Activated CD4-positive, alpha-beta memory T cell treated with anti-CD3 and anti-CD28 coated beads for 36 hours (primary cell): Measurements from ENCODE around the gene MEN1. TPM values are rescaled to one million over a fixed set of nuclear protein-coding genes. Genes with fewer than 3 reads are reported as not detected.

Experiments
- CTCF ChIA-PET: fragments of 350-600 bp; sonication (Branson Sonifier 250); formaldehyde crosslinking; loops from one replicate; lab custom pipeline; 2021; ENCODE audit warnings: antibody characterized with exemption, inconsistent platforms; lab: Charles Lee
- POLR2A ChIA-PET: fragments of 350-600 bp; sonication (Branson Sonifier 250); formaldehyde crosslinking; loops from one replicate; lab custom pipeline; 2021; ENCODE audit warnings: antibody characterized with exemption; lab: Charles Lee
- DNase-seq: peaks from one replicate; pipeline ENCODE4 v3.0.0-alpha.2; 2020
- H3K27ac Mint-ChIP-seq: one replicate; pipeline ENCODE4 v1.8.0; 2021; ENCODE audit warnings: mixed read lengths
- H3K27me3 Mint-ChIP-seq: one replicate; pipeline ENCODE4 v1.8.0; 2021; ENCODE audit warnings: mixed read lengths
- H3K36me3 Mint-ChIP-seq: one replicate; pipeline ENCODE4 v1.8.0; 2021; ENCODE audit warnings: mixed read lengths
- H3K4me1 Mint-ChIP-seq: one replicate; pipeline ENCODE4 v1.8.0; 2021; ENCODE audit warnings: low read depth, mixed read lengths
- H3K4me3 Mint-ChIP-seq: one replicate; pipeline ENCODE4 v1.8.0; 2021; ENCODE audit warnings: mild to moderate bottlenecking, mixed read lengths
- H3K9me3 Mint-ChIP-seq: one replicate; pipeline ENCODE4 v1.8.0; 2021; ENCODE audit warnings: mixed read lengths
- intact Hi-C: fragments of 100-400 bp; cut with micrococcal nuclease; formaldehyde crosslinking; loops from one replicate; pipeline ENCODE4 v1.15.1; 2023
- total RNA-seq, 2 experiments: library from RNA; stranded (reverse); gene quantifications; one replicate each; pipeline ENCODE4 v1.2.3, GENCODE V29; 2021

The MEN1 gene
- total RNA-seq: 10 to 100 TPM; 31.3 to 32.2 TPM

DNA sequence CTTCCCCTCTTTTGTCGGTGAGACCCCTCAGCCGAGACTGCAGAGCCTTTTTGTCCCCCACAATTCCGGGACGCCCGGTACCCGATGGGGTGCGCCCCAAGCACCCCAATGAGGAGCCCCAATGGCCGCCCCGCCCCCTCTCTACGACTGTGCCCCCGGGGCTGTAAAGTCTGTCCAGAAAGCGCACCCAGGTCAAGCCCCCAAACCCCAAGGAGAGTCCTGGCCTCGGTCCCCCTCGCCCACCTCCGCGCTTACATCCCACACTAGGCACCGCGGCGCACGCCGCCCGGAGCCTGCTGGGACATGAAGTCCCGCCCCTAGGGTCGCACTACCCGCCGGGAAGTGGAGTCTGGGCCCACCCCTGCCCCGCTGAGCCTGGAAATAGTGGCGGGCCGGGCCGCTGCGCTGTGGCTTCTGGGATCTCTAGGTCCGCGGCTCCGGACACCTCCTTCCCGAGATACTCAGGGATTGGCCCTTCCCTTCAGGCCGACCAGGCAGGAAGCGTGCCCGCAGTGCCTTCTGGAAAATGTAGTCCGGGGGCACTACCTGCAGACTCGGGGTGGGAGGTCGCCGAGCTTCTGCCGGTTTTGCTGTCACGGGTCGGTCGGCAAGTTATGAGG, at the start of gene MEN1:
Gene MEN1, minus strand, starts transcription at position 281 of the 620 bp plus-strand sequence. CDS start 442 bp downstream, outside the sequence.
- intact Hi-C loops: loop anchor here (1.0 to 2.0 kb wide), 2 partner anchors 32 to 67 kb away; partner anchors contain the start of gene SF1
- H3K27ac Mint-ChIP-seq: peak within 1 kb of the TSS; percentile 74
- ChIA-PET POLR2A (interaction anchor here (1.4 to 1.9 kb wide), 2 partner anchors 32 to 204 kb away, joined by 4 to 8 read pairs; partner anchors contain the start of genes ARL2 and SF1), CTCF (interaction anchor here (0.7 to 1.6 kb wide), 6 partner anchors 8 to 505 kb away, joined by 3 to 4 read pairs (median 4); partner anchors contain the start of gene CDC42BPG)
- no peaks in the 10 kb centered on the region for H3K27me3 Mint-ChIP-seq
- H3K36me3 Mint-ChIP-seq: peaks cover 12% of the 10 kb centered on the region
- peaks cover 20% of the 10 kb centered on the region for H3K4me1 Mint-ChIP-seq
- no peaks in the 10 kb centered on the region for H3K9me3 Mint-ChIP-seq
- peak within 1 kb of the TSS; percentile 97 for H3K4me3 Mint-ChIP-seq
- peak; percentile 92 for DNase-seq

DNA sequence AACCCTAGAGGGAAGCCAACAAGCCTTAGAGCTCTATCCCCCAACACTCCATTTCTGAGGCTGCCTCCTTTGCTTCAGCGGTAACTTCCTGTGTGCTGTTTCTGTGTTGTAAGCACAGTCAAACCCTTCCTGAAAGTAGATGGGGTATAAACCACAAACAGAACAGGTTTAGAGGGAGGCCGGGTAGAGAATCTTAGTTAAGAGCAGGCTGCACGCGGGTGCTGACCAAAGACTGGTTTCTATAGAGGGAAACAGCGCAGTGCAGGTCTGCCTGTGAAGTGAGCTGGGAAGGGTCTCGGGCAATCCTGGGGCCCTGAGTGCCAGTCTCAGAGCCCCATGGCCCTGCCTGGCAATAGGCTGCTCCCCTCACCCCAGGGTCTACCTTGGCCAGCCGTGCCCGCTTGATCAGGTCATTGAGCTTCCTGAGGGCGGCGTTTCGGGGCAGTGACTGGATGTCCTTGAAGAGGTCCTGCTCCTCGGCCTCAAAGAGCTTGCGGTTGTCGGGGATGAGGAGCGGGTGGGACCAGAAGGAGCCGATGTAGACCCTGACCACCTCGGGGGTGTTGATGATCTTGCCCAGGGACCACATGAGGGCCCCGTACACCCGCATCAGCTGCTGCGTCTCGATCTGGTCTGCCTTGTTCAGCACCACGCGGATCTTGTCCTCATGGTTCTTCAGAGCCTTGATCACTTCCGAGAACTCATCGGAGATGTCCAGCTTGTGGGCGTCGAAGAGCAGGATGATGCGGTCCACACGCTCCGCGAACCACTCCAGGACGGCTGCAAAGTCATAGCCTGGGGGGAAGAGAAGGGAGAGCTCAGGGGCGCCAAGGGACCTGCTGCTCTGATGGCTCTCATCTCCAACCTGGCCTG, 49.4 kb upstream of the MEN1 start:
- H3K36me3 Mint-ChIP-seq: peaks cover 51% of the 10 kb centered on the region
- peak; percentile 86 for DNase-seq
- H3K27ac Mint-ChIP-seq: peak overlapping the region; percentile 96
- ChIA-PET POLR2A (interaction anchor here (1.0 to 20.4 kb wide), 13 partner anchors 9 to 563 kb away, joined by 3 to 460 read pairs (median 5); partner anchors contain the start of genes ARL2, DPF2, EHD1 and FAU), CTCF (interaction anchor here (0.6 to 29.1 kb wide), 6 partner anchors 7 to 262 kb away, joined by 3 to 1198 read pairs (median 23); partner anchors contain the start of genes ARL2, CDC42BPG, EHD1 and FAU)
- H3K4me1 Mint-ChIP-seq: peaks cover 92% of the 10 kb centered on the region
- H3K27me3 Mint-ChIP-seq: no peaks in the 10 kb centered on the region
- peak overlapping the region; percentile 72 for H3K4me3 Mint-ChIP-seq
- H3K9me3 Mint-ChIP-seq: no peaks in the 10 kb centered on the region
- intact Hi-C loops: loop anchor here (1.0 to 2.0 kb wide), 3 partner anchors 10 to 257 kb away; partner anchors contain the start of genes EHD1 and ZNHIT2

- H3K36me3 Mint-ChIP-seq: peaks cover 61% of the 10 kb centered on the region
- CTCF ChIA-PET: interaction anchor here (1.0 to 29.1 kb wide), 5 partner anchors 9 to 155 kb away, joined by 3 to 1198 read pairs (median 43); partner anchors contain the start of genes ARL2, CDC42BPG and EHD1
Measured at GRCh38 chr11:64858467-64859263, 48.3 kb upstream of the MEN1 start.

GRCh38 chr11:64857485-64857884, 47.1 kb upstream of the MEN1 start:
- POLR2A ChIA-PET: interaction anchor here (1.5 to 20.4 kb wide), 5 partner anchors 7 to 30 kb away, joined by 9 to 460 read pairs (median 51); partner anchors contain the start of gene EHD1
- DNase-seq: no peak
- no peaks in the 10 kb centered on the region for H3K27me3 Mint-ChIP-seq
- intact Hi-C loops: no loop called here
- H3K9me3 Mint-ChIP-seq: no peaks in the 10 kb centered on the region
- H3K36me3 Mint-ChIP-seq: peaks cover 68% of the 10 kb centered on the region
- CTCF ChIA-PET: interaction anchor here (3.0 to 29.1 kb wide), 4 partner anchors 5 to 29 kb away, joined by 43 to 1198 read pairs (median 328); partner anchors contain the start of genes CDC42BPG and EHD1
- peaks cover 92% of the 10 kb centered on the region for H3K4me1 Mint-ChIP-seq
- H3K4me3 Mint-ChIP-seq: no peak overlapping the region
- H3K27ac Mint-ChIP-seq: peak overlapping the region; percentile 69

More at GRCh38 chr11:64858467-64859263, 48.3 kb upstream of the MEN1 start:
- peak overlapping the region; percentile 96 for H3K27ac Mint-ChIP-seq
- no peaks in the 10 kb centered on the region for H3K27me3 Mint-ChIP-seq
- H3K9me3 Mint-ChIP-seq: no peaks in the 10 kb centered on the region
- H3K4me1 Mint-ChIP-seq: peaks cover 92% of the 10 kb centered on the region
- intact Hi-C loops: loop anchor here (1.0 to 2.0 kb wide), 3 partner anchors 11 to 258 kb away; partner anchors contain the start of genes EHD1 and ZNHIT2
- POLR2A ChIA-PET: interaction anchor here (1.0 to 20.4 kb wide), 11 partner anchors 8 to 564 kb away, joined by 4 to 460 read pairs (median 5); partner anchors contain the start of genes ARL2, DPF2, EHD1 and NEAT1
- DNase-seq: peak; percentile 83
- H3K4me3 Mint-ChIP-seq: peak overlapping the region; percentile 72

DNA sequence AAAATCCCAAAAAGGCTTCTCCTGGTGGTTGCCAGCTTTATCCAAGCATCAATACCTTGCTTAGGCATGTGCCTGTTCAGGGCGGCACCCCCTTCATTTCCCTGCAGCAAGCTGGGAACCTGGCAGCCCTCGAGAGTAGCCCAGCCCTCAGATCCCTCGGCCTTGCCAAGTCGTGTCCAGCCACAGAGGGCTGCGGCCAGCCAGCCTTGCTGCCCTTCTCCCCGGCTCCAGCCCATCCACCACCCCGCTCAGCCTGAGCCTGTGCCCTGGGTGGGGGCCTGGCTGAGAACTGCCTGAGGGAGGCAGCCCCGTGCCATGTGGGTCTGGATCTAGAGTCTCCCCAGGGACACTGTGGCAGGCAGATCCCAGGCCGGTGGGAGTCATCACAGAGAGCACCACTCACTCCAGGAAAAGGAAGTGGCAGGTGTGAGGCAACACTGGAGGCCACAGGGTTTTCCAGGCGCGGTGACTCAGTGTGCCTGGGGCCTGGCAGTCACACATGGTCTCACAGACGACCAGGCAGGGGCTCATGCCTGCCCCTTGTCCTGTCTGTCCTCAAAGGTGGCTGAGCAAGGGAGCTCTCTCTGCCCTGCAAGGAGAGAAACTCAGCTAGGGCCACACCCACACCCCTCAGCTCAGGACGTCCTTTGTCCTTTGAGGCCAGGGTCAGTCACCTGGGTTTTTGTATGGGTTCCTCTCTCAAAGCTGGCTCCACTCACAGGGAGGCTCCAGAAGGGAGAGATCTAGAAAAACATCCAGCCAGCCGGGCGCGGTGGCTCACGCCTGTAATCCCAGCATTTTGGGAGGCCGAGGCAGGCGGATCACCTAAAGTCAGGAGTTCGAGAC, 46.3 kb upstream of the MEN1 start:
- Mint-ChIP-seq H3K4me3 (peak overlapping the region; percentile 52), H3K4me1 (peaks cover 94% of the 10 kb centered on the region), H3K9me3 (no peaks in the 10 kb centered on the region), H3K27me3 (no peaks in the 10 kb centered on the region), H3K36me3 (peaks cover 65% of the 10 kb centered on the region), H3K27ac (peak overlapping the region; percentile 79)
- DNase-seq: peak; percentile 91
- intact Hi-C loops: loop anchor here (1.0 kb wide), 1 partner anchor 9 kb away; no protein-coding TSS in a partner anchor
- CTCF ChIA-PET: interaction anchor here (14.8 to 29.1 kb wide), 3 partner anchors 6 to 30 kb away, joined by 328 to 1198 read pairs (median 328); partner anchors contain the start of genes CDC42BPG and EHD1
- POLR2A ChIA-PET: interaction anchor here (1.5 to 20.4 kb wide), 4 partner anchors 8 to 31 kb away, joined by 9 to 460 read pairs (median 39); partner anchors contain the start of gene EHD1

DNA sequence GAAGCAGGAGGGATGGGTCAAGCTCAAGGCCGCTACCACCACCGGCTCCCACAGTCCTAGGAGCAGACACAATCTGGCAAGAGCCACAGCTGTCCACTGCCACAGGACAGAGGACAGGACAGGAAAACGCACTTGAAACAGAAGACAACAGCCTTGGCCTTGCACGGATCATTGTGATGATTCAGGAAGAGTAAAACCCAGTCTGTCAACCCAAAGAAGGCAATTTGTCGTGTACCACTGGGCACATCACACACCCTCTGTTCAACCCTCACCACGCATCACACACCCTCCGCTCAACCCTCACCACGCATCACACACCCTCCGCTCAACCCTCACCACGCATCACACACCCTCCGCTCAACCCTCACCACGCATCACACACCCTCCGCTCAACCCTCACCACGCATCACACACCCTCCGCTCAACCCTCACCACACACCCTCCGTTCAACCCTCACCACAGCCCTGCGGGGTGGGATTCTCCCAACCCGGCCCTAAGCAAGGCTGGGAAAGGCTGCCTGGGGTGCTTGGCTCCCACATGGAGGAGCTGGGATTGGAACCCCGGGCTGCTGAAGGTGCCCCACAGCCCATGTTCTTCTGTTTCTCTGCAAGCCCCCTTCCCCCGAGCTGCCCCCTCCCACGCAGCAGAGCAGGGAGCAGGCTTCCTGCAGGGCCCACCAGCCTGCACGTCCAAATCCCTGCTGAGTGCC, 45.4 kb upstream of the MEN1 start:
- Mint-ChIP-seq H3K9me3 (no peaks in the 10 kb centered on the region), H3K4me1 (peaks cover 95% of the 10 kb centered on the region), H3K36me3 (peaks cover 63% of the 10 kb centered on the region), H3K4me3 (peak overlapping the region; percentile 45), H3K27ac (peak overlapping the region; percentile 79), H3K27me3 (no peaks in the 10 kb centered on the region)
- no peak for DNase-seq
- ChIA-PET CTCF (interaction anchor here (0.7 to 29.1 kb wide), 4 partner anchors 6 to 185 kb away, joined by 3 to 1198 read pairs (median 328); partner anchors contain the start of genes CDC42BPG, EHD1 and SAC3D1), POLR2A (interaction anchor here (1.5 to 20.4 kb wide), 5 partner anchors 9 to 32 kb away, joined by 9 to 460 read pairs (median 31); partner anchors contain the start of gene EHD1)
- intact Hi-C loops: loop anchor here (1.0 kb wide), 1 partner anchor 10 kb away; no protein-coding TSS in a partner anchor

DNA sequence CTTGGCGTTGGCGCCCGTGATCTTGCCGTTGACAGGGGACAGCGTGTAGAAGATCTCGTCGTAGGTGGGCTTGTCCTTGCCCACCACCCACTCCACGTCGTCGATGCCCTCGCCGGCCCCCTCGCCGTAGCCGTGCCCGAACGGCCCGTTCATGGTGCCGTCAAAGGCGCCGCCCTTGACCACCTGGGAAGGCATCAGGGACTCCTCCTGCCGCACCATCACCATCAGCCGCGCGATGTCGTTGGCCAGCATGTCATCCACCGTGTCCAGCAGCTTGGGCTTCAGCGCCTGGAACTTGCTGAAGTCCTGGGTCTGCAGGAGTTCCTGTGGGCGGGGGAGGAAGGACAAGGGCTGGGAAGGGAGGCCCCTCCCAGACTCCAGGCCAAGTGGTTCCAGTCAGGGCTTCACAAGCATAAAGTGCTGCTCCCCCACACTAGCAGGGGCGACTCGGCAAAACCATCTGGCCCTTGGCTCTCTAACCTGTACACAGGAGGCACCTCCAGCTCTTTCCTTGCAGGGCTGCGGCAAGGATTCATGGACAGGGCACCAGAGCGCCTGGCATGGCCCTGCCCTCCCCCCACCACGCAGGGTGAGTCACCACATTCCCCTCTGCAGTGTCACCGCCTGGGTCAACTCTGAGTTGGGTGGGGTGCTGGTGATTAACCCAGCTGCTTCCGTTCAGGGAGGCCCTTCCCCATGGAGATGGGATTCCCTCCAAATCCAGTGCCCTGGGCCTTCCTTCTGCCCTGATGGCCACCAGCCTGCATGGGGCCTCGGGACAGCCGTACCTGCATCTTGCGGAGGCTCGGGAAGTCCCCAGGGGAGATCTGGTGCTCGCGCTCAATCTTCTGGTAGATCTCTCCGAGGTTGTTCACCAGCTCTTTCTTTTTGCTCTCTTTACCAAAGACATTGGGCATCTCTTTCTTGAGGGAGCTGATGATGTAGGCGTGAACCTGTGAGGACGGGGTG, 44.5 kb upstream of the MEN1 start:
- Mint-ChIP-seq H3K27ac (peak overlapping the region; percentile 79), H3K36me3 (peaks cover 58% of the 10 kb centered on the region), H3K4me3 (peak overlapping the region; percentile 45), H3K9me3 (no peaks in the 10 kb centered on the region), H3K4me1 (peaks cover 88% of the 10 kb centered on the region), H3K27me3 (no peaks in the 10 kb centered on the region)
- ChIA-PET POLR2A (interaction anchor here (6.3 to 20.4 kb wide), 3 partner anchors 10 to 24 kb away, joined by 31 to 460 read pairs (median 67); partner anchors contain the start of gene EHD1), CTCF (interaction anchor here (14.8 to 29.1 kb wide), 3 partner anchors 5 to 32 kb away, joined by 328 to 1198 read pairs (median 328); partner anchors contain the start of genes CDC42BPG and EHD1)
- intact Hi-C loops: loop anchor here (5.0 kb wide), 1 partner anchor 477 kb away; the partner anchor contains the start of gene DPF2
- DNase-seq: peak; percentile 75

DNA sequence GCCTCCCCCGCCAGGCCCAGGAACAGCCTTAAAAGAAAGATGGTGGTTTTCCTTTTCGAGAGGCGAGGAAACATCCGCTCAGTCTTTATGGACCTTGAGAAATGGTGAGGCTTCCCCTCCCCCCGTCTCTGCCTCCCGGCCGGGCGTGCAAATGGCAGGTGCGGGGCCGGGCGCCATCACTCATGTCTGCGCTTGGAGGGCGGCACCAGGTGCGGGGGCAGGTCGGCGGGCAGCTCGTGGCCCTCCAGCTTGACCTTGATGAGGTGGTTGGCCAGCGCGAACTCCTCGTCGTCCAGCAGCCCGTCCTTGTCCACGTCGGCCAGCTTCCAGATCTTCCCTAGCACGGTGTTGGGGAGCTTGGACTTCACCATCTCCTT, 43.8 kb upstream of the MEN1 start:
- Mint-ChIP-seq H3K9me3 (no peaks in the 10 kb centered on the region), H3K27me3 (no peaks in the 10 kb centered on the region), H3K4me1 (peaks cover 88% of the 10 kb centered on the region), H3K27ac (peak overlapping the region; percentile 79), H3K4me3 (no peak overlapping the region), H3K36me3 (peaks cover 51% of the 10 kb centered on the region)
- intact Hi-C loops: loop anchor here (5.0 kb wide), 1 partner anchor 478 kb away; the partner anchor contains the start of gene DPF2
- ChIA-PET CTCF (interaction anchor here (14.8 to 29.1 kb wide), 3 partner anchors 4 to 32 kb away, joined by 328 to 1198 read pairs (median 328); partner anchors contain the start of genes CDC42BPG and EHD1), POLR2A (interaction anchor here (6.3 to 20.4 kb wide), 3 partner anchors 11 to 25 kb away, joined by 31 to 460 read pairs (median 67); partner anchors contain the start of gene EHD1)
- no peak for DNase-seq
